Measurements from ENCODE around the gene TNFRSF9. TPM values are rescaled to one million over a fixed set of nuclear protein-coding genes. Genes with fewer than 3 reads are reported as not detected.
"Not testable (repeated sequence)": the region's sequence is repeated elsewhere in the genome, so short reads cannot be mapped to it uniquely, and the experiment has no call there.

Gene TNFRSF9
- total and polyA plus RNA-seq, 8 donors, result 0.06 to 0.58 (median 0.37) TPM; not detected in 3

DNA sequence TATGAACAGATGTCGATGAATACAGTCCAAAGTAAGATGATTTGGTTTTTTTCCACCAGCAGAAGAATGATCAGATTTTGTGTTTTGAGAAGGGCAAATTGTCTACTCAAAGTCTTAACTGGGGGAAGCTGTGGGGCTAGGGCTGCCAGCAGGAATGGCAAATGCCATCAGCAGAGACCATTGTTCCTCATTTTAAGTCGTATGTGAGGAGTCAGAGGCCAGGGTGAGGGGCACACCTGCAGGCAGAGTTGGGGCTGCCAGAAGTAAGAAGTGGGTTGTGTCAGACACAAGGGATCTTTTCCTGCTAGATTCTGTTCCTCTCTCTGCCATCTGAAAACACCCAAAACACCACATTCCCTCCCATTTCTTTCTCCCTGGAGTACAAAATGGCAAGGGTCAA lies 29.6 kb upstream of the TNFRSF9 start:
- TF ChIP-seq EP300 (IDR thresholded peaks at IDR 0.05) (no peak), POLR2A (IDR thresholded peaks at IDR 0.05) (no peak), POLR2AphosphoS5 (IDR thresholded peaks at IDR 0.05) (no peak), CTCF (IDR thresholded peaks at IDR 0.05) (no peak)
- intact Hi-C loops (cut with DNase I; ENCODE audit: low total_unique reads), result no loop called here
- 75 to 88% (median 81%) methylated on average over 2 of the region's 2 CpGs for WGBS, 5 donors
- Histone ChIP-seq H3K4me1 (peaks cover 0 to 36% (median 15%) of the 10 kb centered on the region in 4 donors), H3K27me3 (no peaks in the 10 kb centered on the region), H3K9me3 (no peaks in the 10 kb centered on the region), H3K36me3 (peaks cover 51 to 93% (median 90%) of the 10 kb centered on the region in 4 donors), H3K4me3 (no peak overlapping the region), H3K27ac (no peak overlapping the region)
- DNase-seq, result no peak

DNA sequence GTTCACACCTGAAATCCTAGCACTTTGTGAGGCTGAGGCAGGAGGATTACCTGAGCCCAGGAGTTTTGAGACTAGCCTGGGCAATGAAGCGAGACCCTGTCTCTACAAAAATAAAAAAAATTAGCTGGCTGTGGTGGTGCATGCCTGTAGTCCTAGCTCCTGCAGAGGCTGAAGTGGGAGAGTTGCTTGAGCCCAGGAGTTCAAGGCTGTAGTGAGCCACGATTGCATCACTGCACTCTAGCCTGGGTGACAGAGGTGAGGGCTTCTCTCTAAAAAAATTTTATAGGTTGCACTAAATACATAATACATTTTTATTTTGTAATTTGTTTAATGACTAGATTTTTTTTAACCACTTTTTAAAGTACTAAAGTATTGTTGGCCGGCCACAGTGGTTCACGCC lies 27.0 kb upstream of the TNFRSF9 start:
- WGBS, 5 donors, result 85 to 90% (median 89%) methylated on average over 4 of the region's 4 CpGs
- H3K27me3 ChIP-seq, result no peaks in the 10 kb centered on the region
- H3K27ac ChIP-seq, result no peak overlapping the region
- H3K9me3 ChIP-seq, result no peaks in the 10 kb centered on the region
- intact Hi-C loops (cut with DNase I; ENCODE audit: low total_unique reads), result no loop called here
- H3K4me1 ChIP-seq, result peaks cover 12 to 62% (median 33%) of the 10 kb centered on the region in 4 donors
- TF ChIP-seq EP300 (IDR thresholded peaks at IDR 0.05), result no peak
- no peak for TF ChIP-seq CTCF (IDR thresholded peaks at IDR 0.05)
- no peak for TF ChIP-seq POLR2AphosphoS5 (IDR thresholded peaks at IDR 0.05)
- no peak for TF ChIP-seq POLR2A (IDR thresholded peaks at IDR 0.05)
- H3K4me3 ChIP-seq, result no peak overlapping the region
- peaks cover 62 to 98% (median 96%) of the 10 kb centered on the region in 4 donors for H3K36me3 ChIP-seq
- DNase-seq, result no peak

DNA sequence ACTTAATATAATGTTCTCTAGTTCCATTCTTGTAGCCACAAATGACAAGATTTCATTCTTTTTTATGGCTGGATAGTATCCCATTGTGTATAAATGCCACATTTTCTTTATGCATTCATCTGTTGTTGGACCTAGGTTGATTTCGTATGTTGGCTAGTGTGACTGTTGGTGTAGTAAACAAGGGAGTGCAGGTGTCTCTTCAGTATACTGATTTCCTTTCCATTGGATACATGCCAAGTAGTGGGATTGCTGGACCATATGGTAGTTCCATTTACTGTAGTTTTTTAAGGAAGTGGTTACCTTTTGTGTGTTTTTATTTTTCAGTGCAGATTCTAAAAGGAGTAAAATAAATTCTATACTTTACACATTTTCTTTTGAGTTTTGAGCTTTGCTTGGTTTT lies 26.6 kb upstream of the TNFRSF9 start:
- intact Hi-C loops (cut with DNase I; ENCODE audit: low total_unique reads), result no loop called here
- WGBS, 5 donors, result 33 to 46% (median 42%) methylated on average over 1 of the region's 1 CpG
- peaks cover 60 to 94% (median 91%) of the 10 kb centered on the region in 4 donors for H3K36me3 ChIP-seq
- TF ChIP-seq POLR2AphosphoS5 (IDR thresholded peaks at IDR 0.05), result no peak
- no peak overlapping the region for H3K27ac ChIP-seq
- H3K4me3 ChIP-seq, result no peak overlapping the region
- H3K4me1 ChIP-seq, result peaks cover 17 to 67% (median 37%) of the 10 kb centered on the region in 4 donors
- H3K27me3 ChIP-seq, result no peaks in the 10 kb centered on the region
- no peaks in the 10 kb centered on the region for H3K9me3 ChIP-seq
- no peak for DNase-seq

GRCh38 chr1:7964476-7964875 lies 23.8 kb upstream of the TNFRSF9 start:
- H3K4me1 ChIP-seq, result peaks cover 22 to 71% (median 46%) of the 10 kb centered on the region in 4 donors

DNA sequence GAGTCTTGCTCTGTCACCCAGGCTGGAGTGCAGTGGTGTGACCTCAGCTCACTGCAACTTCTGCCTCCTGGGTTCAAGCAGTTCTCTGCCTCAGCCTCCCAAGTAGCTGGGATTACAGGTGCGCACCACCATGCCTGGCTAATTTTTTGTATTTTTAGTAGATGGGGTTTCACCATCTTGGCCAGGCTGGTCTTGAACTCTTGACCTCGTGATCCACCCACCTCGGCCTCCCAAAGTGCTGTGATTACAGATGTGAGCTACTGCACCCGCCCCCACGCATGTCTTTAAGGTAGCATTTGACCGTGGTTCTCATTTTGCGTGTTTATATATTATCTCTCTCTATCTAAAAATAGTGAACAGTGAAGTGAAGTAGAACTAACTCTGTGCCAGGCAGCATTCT lies 23.2 kb upstream of the TNFRSF9 start:
- intact Hi-C loops (cut with DNase I; ENCODE audit: low total_unique reads); H3K9me3 ChIP-seq; H3K27me3 ChIP-seq; H3K4me3 ChIP-seq; DNase-seq; H3K27ac ChIP-seq: not testable (repeated sequence)
- WGBS, 5 donors, result 84 to 92% (median 86%) methylated on average over 7 of the region's 7 CpGs
- Histone ChIP-seq H3K4me1 (peaks cover 22 to 71% (median 46%) of the 10 kb centered on the region in 4 donors), H3K36me3 (peaks cover 29 to 60% (median 58%) of the 10 kb centered on the region in 4 donors)

More at GRCh38 chr1:7964476-7964875, 23.8 kb upstream of the TNFRSF9 start:
- Histone ChIP-seq H3K9me3 (no peaks in the 10 kb centered on the region), H3K4me3 (no peak overlapping the region), H3K27ac (no peak overlapping the region), H3K36me3 (peaks cover 34 to 67% (median 64%) of the 10 kb centered on the region in 4 donors), H3K27me3 (no peaks in the 10 kb centered on the region)
- WGBS, 5 donors, result 44 to 74% (median 60%) methylated on average over 3 of the region's 3 CpGs
- intact Hi-C loops (cut with DNase I; ENCODE audit: low total_unique reads), result no loop called here
- DNase-seq, result no peak
- TF ChIP-seq POLR2AphosphoS5 (IDR thresholded peaks at IDR 0.05), result no peak
- no peak for TF ChIP-seq EP300 (IDR thresholded peaks at IDR 0.05)
- no peak for TF ChIP-seq CTCF (IDR thresholded peaks at IDR 0.05)
- TF ChIP-seq POLR2A (IDR thresholded peaks at IDR 0.05), result no peak

- intact Hi-C loops (cut with DNase I; ENCODE audit: low total_unique reads); H3K9me3 ChIP-seq; H3K27ac ChIP-seq; H3K4me3 ChIP-seq; H3K27me3 ChIP-seq; DNase-seq: not testable (repeated sequence)
- Histone ChIP-seq H3K4me1 (peaks cover 22 to 71% (median 46%) of the 10 kb centered on the region in 4 donors), H3K36me3 (peaks cover 25 to 55% (median 53%) of the 10 kb centered on the region in 4 donors)
- WGBS, 5 donors, result 95 to 98% (median 96%) methylated on average over 12 of the region's 12 CpGs
Observed at GRCh38 chr1:7963378-7963730, 22.7 kb upstream of the TNFRSF9 start.

Data from stomach (tissue), 9 donors.